MCF 10A (cell line): ENCODE measurements around the gene SLC32A1. TPM values are rescaled to one million over a fixed set of nuclear protein-coding genes. Genes with fewer than 3 reads are reported as not detected.

Experiments used
- BruUV-seq: library from RNA; stranded (reverse); fragments of 400-500 nt; replicated peaks from 2 replicates; lab custom pipeline; 2021; lab: Mats Ljungman, UMichigan
- CTCF ChIA-PET: fragments of 300-600 bp; sonication (Branson Sonifier 250); formaldehyde crosslinking; extraction: SDS; loops from one replicate; lab custom pipeline; 2021; ENCODE audit warnings: antibody characterized with exemption, inconsistent platforms; lab: Yijun Ruan, JAX
- POLR2A ChIA-PET: fragments of 300-600, 350-650 bp; sonication (Branson Sonifier 250); formaldehyde crosslinking; extraction: SDS; loops from one replicate; lab custom pipeline; 2020; ENCODE audit warnings: antibody characterized with exemption, inconsistent platforms; lab: Yijun Ruan, JAX
- DNase-seq: peaks from one replicate; pipeline ENCODE4 v3.0.0-alpha.2; 2018; ENCODE audit not compliant: unreplicated experiment
- H3K27ac Mint-ChIP-seq: one replicate; pipeline ENCODE4 v1.8.0; 2022; ENCODE audit warnings: mild to moderate bottlenecking, low read depth, mixed read lengths; ENCODE audit not compliant: unreplicated experiment
- H3K27me3 Mint-ChIP-seq: one replicate; pipeline ENCODE4 v1.8.0; 2022; ENCODE audit warnings: mixed read lengths; ENCODE audit not compliant: insufficient read depth, unreplicated experiment
- H3K36me3 Mint-ChIP-seq: one replicate; pipeline ENCODE4 v1.8.0; 2022; ENCODE audit warnings: mild to moderate bottlenecking, moderate library complexity, mixed read lengths; ENCODE audit not compliant: insufficient read depth, unreplicated experiment
- H3K4me1 Mint-ChIP-seq: one replicate; pipeline ENCODE4 v1.8.0; 2022; ENCODE audit warnings: mixed read lengths; ENCODE audit not compliant: insufficient read depth, unreplicated experiment
- H3K4me3 Mint-ChIP-seq: one replicate; pipeline ENCODE4 v1.8.0; 2022; ENCODE audit warnings: mild to moderate bottlenecking, moderate library complexity, mixed read lengths; ENCODE audit not compliant: unreplicated experiment
- H3K9me3 Mint-ChIP-seq: one replicate; pipeline ENCODE4 v1.8.0; 2022; ENCODE audit warnings: mixed read lengths; ENCODE audit not compliant: unreplicated experiment
- CTCF ChIP-seq: fragments of 200-600 bp; IDR thresholded peaks from one replicate; pipeline ENCODE4 v1.8.0; 2022; ENCODE audit warnings: antibody characterized with exemption, mild to moderate bottlenecking; ENCODE audit not compliant: unreplicated experiment
- intact Hi-C: fragments of 100-400 bp; cut with micrococcal nuclease; formaldehyde crosslinking; loops from 2 replicates; pipeline ENCODE4 v1.14.1; 2022
- total RNA-seq: library from RNA; stranded (reverse); gene quantifications from 2 replicates; pipeline ENCODE4 v1.2.3, GENCODE V29; 2022

The SLC32A1 gene
- total RNA-seq, 1 experiment from 2014 or later: not detected

- intact Hi-C loops: no loop called here
- no peak for DNase-seq
- Mint-ChIP-seq H3K27me3 (peaks cover 88% of the 10 kb centered on the region), H3K36me3 (no peaks in the 10 kb centered on the region), H3K27ac (no peak overlapping the region), H3K9me3 (no peaks in the 10 kb centered on the region), H3K4me3 (no peak overlapping the region), H3K4me1 (no peaks in the 10 kb centered on the region)
- no peak for TF ChIP-seq CTCF
- POLR2A ChIA-PET: no interaction called here
- CTCF ChIA-PET: interaction anchor here (0.7 to 1.2 kb wide), 5 partner anchors 12 to 87 kb away, joined by 3 read pairs; no protein-coding TSS in a partner anchor
- no TSS peak for BruUV-seq
Measured at GRCh38 chr20:38737887-38738286, 13.6 kb downstream of the SLC32A1 start.

DNA sequence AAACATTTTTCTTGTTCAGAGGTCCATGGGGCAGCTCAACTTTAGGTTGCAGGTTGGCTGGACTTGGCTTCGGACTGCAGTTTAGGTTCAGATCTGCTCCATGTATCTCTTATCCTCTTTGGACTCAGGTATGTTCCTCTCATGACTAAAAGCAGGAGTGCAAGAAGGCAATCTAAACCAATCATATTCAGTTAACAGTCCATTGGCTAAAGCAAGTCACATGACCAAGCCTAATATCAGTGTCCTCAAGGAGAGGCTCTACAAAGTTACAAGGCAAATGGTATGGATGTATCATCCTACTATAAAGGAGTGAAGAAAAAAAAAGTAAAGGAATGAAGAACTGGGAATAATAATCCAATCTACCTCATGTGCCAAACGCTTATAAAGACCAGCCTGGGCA is 21.5 kb downstream of the SLC32A1 start:
- Mint-ChIP-seq H3K27me3 (peaks cover 22% of the 10 kb centered on the region), H3K4me3 (no peak overlapping the region), H3K9me3 (no peaks in the 10 kb centered on the region), H3K36me3 (peaks cover 3% of the 10 kb centered on the region), H3K4me1 (peaks cover 18% of the 10 kb centered on the region), H3K27ac (no peak overlapping the region)
- ChIA-PET CTCF (interaction anchor here (1.9 to 4.4 kb wide), 2 partner anchors 14 to 97 kb away, joined by 10 to 21 read pairs; no protein-coding TSS in a partner anchor), POLR2A (no interaction called here)
- TF ChIP-seq CTCF: no peak
- intact Hi-C loops: no loop called here
- BruUV-seq: no TSS peak
- DNase-seq: no peak

DNA sequence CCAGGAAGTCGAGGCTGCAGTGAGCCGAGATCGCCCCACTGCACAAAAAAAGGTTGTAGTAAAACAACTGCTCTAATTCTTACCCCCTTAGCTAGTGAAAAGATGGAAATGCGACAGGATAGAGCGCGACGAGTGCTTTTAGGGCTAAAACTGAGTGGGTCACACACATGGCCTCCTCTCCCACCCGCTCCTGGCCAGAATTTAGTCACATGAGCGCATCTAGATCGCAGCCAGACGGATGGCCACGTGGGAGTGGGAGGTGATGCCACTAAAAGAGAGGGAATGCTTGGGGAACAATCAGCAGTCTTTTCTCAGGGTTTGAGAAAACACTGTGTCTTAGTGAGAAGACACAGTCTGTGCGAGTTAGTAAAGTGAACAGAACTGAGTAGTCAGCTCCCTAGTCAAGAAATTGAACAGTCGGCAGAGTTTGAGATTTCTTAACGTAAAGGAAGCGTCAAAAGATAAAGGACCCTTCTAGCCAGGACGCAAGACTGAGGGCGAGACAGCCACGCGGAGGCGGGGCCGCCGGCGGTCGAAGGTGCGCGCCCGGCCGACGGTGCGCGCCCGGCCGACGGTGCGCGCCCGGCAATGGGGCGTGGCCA is 23.3 kb downstream of the SLC32A1 start:
- peak overlapping the region; percentile 95 for H3K27ac Mint-ChIP-seq
- no peaks in the 10 kb centered on the region for H3K9me3 Mint-ChIP-seq
- H3K27me3 Mint-ChIP-seq: peaks cover 4% of the 10 kb centered on the region
- peaks cover 22% of the 10 kb centered on the region for H3K36me3 Mint-ChIP-seq
- no TSS peak for BruUV-seq
- CTCF ChIA-PET: interaction anchor here (0.6 to 19.6 kb wide), 11 partner anchors 8 to 301 kb away, joined by 3 to 389 read pairs (median 10); partner anchors contain the start of gene DHX35
- POLR2A ChIA-PET: interaction anchor here (0.7 to 3.0 kb wide), 16 partner anchors 8 to 314 kb away, joined by 3 to 36 read pairs (median 5); partner anchors contain the start of genes DHX35 and SNHG17
- peak overlapping the region; percentile 93 for H3K4me3 Mint-ChIP-seq
- intact Hi-C loops: no loop called here
- no peak for DNase-seq
- TF ChIP-seq CTCF: no peak
- peaks cover 18% of the 10 kb centered on the region for H3K4me1 Mint-ChIP-seq

GRCh38 chr20:38748097-38748860 is 24.0 kb downstream of the SLC32A1 start, which contains the start of gene ACTR5:
TSS of gene ACTR5 (plus strand) at chr20:38748460. CDS start at chr20:38748479, 19 bp downstream.
- Mint-ChIP-seq H3K36me3 (peaks cover 23% of the 10 kb centered on the region), H3K4me1 (peaks cover 18% of the 10 kb centered on the region), H3K9me3 (no peaks in the 10 kb centered on the region), H3K27me3 (no peaks in the 10 kb centered on the region), H3K4me3 (peak within 1 kb of the TSS; percentile 93), H3K27ac (peak within 1 kb of the TSS; percentile 95)
- no TSS peak for BruUV-seq
- ChIA-PET CTCF (interaction anchor here (0.5 to 19.6 kb wide), 14 partner anchors 9 to 1361 kb away, joined by 3 to 389 read pairs (median 10); partner anchors contain the start of gene DHX35), POLR2A (interaction anchor here (0.6 to 3.0 kb wide), 35 partner anchors 9 to 1570 kb away, joined by 3 to 36 read pairs (median 4); partner anchors contain the start of genes DHX35, FAM83D, RALGAPB and SNHG17)
- no peak for TF ChIP-seq CTCF
- DNase-seq: peak; percentile 83
- intact Hi-C loops: no loop called here
